GM19099 (cell line): ENCODE results near the gene ODC1.
A peak's percentile ranks its signal among the peaks of the same experiment; 100 is the strongest.

ENCODE experiments used
- POLR2A ChIP-seq: IDR thresholded peaks from 3 replicates; pipeline ENCODE4 v1.6.1; 2011; ENCODE audit warnings: low read depth; ENCODE audit not compliant: insufficient read length; ENCODE audit errors: extremely low read depth

Gene ODC1

DNA sequence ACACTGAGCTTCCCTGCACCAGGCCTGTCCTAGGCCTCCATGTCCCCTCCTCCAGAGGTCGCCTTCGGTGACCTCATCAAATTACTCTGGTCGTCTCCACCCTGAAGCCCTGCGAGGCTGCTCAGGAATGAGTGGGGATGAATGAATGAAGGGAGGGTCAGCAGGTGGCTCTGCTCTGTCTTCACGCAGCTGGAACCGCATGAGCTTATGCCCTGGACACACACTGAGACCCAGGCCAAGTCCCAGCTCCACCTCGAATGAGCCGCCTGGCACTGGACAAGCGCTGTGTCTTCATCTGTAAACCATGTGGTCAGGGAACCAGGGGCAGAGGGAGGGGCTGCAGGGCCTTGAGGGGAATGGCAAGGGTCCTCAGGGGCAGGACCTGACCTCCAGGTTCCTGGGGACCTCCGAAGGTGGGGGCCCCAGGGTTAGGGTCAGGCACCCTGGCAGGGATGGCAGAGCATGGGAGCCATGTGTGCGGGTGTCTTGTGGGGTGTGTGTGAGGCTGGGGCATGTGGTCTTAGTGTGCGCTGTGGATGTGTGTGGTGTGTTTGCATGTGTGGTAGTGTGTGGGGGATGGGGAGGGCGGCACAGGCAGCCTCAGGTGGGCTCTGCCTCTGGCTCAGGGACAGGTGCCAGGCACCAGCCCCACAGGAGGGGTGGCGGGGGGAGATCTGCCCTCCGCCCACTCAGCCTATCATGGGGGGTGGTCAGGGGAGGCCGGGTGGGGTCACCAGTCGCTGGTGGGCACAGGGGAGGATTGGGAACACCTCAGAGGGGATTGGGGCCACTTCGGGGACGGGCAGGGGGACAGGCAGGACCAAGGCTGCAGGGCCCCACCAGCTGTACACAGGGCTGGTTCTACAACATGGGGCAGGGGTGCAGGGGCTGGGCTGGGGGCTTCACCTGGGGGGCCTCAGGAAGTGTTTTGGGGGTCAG, 13.9 kb downstream of the ODC1 start:
- TF ChIP-seq POLR2A = no peak

- TF ChIP-seq POLR2A = no peak
Observed at GRCh38 chr2:10433264-10433946, 14.7 kb downstream of the ODC1 start.

DNA sequence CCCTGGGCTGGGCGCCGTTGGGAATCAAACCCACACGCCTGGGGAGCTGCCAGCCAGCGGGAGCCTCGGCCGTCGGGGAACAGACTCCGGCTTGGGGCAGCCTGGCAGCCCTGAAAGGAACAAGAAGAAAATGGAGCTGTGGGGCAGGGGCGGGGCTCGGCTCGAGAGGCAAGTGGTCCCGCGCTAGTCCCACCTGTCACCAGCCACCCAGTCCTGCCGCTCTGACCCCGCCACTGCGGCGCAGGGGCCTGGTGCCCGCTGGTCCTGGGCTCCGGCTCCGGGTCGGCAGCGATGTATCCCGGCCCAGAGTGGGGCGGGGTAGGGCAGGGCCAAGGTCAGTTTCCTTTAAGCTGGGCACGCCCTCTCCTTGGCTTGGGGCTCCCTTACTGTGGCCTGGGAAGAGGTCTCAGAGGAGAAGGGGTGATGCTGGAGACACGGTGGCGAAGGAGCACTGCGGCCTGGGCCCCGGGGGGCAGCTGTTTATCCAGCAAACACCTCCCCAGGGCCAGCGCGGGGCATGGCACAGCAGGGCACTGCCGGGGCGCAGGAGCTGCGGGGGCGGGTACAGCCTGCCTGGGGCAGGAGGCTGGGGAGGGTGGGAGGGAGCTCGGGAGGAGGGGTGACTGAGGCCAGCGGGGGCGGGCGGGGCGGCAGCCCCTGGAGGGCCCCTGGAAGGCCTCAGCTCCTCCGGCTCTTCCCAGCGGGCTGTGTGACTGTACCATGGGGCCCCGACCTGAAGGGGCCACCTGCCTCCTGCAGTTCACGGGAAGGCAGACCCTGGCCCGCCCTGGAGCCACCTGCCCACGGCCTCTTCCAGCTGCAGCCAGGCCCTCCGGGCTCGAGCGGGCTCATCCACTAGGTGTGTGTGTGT, 15.6 kb downstream of the ODC1 start:
- peak; percentile 22 for TF ChIP-seq POLR2A

DNA sequence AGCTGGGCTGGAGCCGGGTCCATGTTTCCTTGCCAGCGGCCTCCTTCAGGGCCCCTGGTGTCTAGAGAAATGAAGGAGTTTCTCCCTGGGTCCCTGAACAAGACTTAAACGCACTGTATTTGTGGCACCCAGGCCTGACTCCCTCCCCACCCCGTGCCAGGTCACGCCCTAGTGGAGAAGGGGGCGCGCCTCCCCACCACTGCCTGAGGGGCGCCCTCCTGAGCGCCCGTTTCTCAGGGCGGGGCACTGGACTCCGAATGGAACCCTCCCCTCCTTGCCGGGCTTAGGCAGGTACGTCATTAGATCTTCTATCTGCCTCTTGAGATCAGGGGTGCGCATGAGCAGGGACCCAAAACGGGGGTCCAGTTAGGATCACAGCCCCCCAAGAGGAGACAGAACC, 16.3 kb downstream of the ODC1 start:
- no peak for TF ChIP-seq POLR2A

GRCh38 chr2:10430886-10431622, 17.1 kb downstream of the ODC1 start:
- TF ChIP-seq POLR2A = no peak

GRCh38 chr2:10428924-10429323, 19.2 kb downstream of the ODC1 start:
- no peak for TF ChIP-seq POLR2A

GRCh38 chr2:10428355-10428754, 19.8 kb downstream of the ODC1 start:
- no peak for TF ChIP-seq POLR2A

DNA sequence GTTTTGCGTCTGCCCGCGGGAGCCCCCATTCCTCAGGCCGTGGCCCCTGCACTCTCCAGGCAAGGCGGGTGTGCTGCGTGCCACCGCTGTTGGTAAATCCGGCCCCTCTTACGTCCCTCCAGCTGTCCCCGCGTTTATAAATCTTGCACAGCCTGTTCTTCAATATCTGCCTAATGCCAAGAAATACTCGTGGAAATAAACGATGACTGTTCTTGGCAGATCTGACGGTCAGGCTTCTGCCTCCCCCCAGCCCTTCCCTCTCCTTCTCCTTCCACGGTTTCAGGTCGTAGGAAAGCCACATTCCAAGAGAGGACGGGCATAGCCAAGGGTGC, 20.5 kb downstream of the ODC1 start:
- no peak for TF ChIP-seq POLR2A

- TF ChIP-seq POLR2A = no peak
Observed at GRCh38 chr2:10426726-10427617, 21.2 kb downstream of the ODC1 start.

- TF ChIP-seq POLR2A = no peak
Observed at GRCh38 chr2:10425699-10426098, 22.4 kb downstream of the ODC1 start.

- TF ChIP-seq POLR2A = no peak
Observed at GRCh38 chr2:10424916-10425505, 23.1 kb downstream of the ODC1 start.

DNA sequence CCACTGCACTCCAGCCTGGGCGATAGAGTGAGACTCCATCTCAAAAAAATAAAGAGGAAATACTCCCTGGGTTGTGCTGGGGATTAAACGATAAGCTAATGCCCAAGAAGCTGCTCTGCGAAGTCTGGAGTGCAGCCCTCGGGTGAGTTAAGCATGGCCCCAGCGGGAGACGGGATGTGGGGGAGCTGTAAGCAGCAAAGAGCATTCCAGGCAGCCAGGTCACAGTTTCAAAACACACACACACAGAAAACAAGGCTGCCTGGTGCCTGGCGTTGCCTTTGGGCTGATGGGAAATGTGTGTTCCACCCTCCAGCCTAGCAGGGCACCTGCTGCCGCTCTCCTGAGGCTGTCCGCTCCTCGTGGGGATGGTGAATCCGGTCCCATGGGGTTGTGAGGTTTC, 24.1 kb downstream of the ODC1 start:
- TF ChIP-seq POLR2A = no peak

DNA sequence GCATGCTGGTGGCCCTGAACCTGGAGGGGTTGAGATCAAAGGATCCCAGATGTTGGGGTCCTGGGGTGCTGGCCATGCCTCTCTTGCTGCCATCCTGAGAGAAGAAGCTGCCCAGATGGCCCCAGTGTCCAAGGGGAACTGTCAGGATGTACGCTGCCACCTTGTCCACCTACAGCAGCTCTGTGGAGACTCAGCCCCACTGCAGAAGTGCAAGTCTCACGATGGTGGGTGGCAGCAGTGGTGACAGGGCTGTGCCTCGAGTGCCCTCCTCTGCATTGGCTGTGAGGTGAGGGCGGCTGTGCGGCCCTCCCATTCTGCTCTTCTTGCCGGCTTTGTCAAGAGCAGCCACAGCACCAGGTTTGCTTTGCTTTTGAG, 24.7 kb downstream of the ODC1 start:
- TF ChIP-seq POLR2A = no peak
